ENCODE measurements around the gene CAMK1D.

CAMK1D gene

DNA sequence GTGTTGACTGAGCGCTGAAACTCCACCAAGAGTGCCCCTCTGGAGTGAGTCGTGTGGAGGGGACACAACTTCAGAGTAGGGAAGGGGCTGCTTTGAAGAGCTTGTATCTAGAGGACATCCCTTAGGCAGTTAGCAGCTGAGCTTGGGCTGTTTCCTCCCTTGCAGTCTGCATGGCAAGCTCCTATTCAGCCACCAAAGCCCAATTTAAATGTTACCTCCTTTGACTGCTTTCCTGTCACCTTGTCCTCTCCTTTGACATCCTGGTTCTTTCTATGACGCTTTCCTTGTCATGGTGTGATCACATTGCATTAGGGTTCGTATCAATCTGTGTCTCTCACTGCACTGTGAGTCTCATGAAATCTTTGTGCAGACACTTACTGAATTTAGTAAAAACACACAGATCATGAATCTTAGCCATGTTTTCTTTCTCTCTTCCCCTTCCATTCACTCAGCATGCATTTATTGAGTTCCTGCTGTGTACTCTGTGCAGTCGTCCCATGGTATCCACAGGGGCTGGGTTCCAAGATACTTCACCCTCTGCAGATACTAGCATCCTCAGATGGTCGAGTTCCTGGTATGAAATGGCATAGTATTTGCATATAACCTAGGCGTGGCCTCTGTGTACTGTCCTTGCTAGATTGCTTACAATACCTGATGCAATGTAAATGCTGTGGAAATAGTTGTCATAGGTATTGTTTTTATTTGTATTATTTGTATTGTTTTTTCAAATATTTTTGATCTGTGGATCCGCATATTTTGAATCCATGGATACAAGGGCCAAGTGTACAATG lies 423.6 kb downstream of the CAMK1D start:
- no peak for DNase-seq (ENCODE audit: low read depth)
- TF ChIP-seq CTCF (IDR thresholded peaks at IDR 0.05; ENCODE audit: low read depth, low read length, missing control alignments) = no peak
- no peak overlapping the region for H3K4me3 ChIP-seq (ENCODE audit: low read depth, low read length)
- in situ Hi-C loops (cut with HindIII; ENCODE audit: low sequenced_read_pairs) = no loop called here

DNA sequence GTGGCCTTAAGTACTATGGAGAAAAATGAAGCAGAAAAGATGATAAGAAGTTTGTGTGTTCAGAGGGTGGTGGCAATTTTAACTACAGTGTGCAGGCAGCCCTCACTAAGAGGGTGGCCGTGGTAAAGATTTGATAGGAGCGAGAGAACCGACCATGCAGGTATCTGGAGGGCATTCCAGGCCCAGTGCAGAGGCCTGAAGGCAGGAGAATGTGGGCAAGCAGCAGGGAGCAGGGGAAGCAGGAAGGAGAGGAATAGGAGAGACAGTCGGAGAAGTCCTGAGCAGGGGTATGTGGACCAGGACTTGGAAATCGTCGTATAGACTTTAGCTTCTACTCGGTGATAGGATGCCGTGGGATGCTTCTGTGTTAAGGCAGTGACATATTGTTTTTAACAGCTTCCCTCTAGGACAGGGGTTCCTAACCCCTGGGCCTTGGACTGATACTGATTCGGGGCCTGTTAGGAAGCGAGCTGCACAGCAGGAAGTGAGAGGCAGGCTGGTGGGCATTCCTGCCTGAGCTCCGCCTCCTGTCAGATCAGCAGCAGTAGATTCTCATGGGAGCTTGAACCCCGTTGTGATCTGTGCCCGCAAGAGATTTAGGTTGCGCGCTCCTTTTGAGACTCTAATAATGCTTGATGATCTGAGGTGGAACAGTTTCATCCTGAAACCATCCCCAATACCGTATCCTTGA lies 425.0 kb downstream of the CAMK1D start:
- no peak for DNase-seq (ENCODE audit: low read depth)
- in situ Hi-C loops (cut with HindIII; ENCODE audit: low sequenced_read_pairs) = no loop called here

GRCh38 chr10:12777840-12778585 lies 428.7 kb downstream of the CAMK1D start:
- DNase-seq (ENCODE audit: low read depth) = no peak
- in situ Hi-C loops (cut with HindIII; ENCODE audit: low sequenced_read_pairs) = no loop called here
- H3K4me3 ChIP-seq (ENCODE audit: low read depth, low read length) = no peak overlapping the region
- no peak for TF ChIP-seq CTCF (IDR thresholded peaks at IDR 0.05; ENCODE audit: low read depth, low read length, missing control alignments)

More for the DNA sequence above, 425.0 kb downstream of the CAMK1D start:
- TF ChIP-seq CTCF (IDR thresholded peaks at IDR 0.05; ENCODE audit: low read depth, low read length, missing control alignments) = no peak
- H3K4me3 ChIP-seq (ENCODE audit: low read depth, low read length) = no peak overlapping the region

GRCh38 chr10:12780634-12781601 lies 431.6 kb downstream of the CAMK1D start:
- no peak for TF ChIP-seq CTCF (IDR thresholded peaks at IDR 0.05; ENCODE audit: low read depth, low read length, missing control alignments)
- H3K4me3 ChIP-seq (ENCODE audit: low read depth, low read length) = no peak overlapping the region
- DNase-seq (ENCODE audit: low read depth) = peak; percentile 35
- in situ Hi-C loops (cut with HindIII; ENCODE audit: low sequenced_read_pairs) = no loop called here

DNA sequence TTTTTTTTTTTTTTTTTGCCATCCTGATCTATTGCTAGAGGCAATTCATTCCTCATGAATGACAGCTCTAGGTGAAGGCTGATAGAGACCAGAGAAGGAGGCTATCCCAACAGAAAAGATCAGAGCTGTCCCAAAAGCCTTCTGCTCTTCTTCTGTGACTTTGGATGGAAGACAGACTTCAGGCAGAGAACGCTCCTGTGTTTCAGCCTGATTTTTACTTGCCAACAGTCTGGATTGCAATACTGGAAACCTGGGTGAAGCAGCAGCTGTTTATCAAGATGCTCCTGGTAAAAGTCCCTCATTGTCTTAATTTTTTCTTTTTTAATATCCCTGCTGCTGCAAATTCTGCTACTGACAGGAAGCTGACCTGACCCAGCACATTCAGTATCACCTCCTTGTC lies 432.6 kb downstream of the CAMK1D start:
- no peak overlapping the region for H3K4me3 ChIP-seq (ENCODE audit: low read depth, low read length)
- in situ Hi-C loops (cut with HindIII; ENCODE audit: low sequenced_read_pairs) = no loop called here
- DNase-seq (ENCODE audit: low read depth) = no peak
- TF ChIP-seq CTCF (IDR thresholded peaks at IDR 0.05; ENCODE audit: low read depth, low read length, missing control alignments) = no peak

All from astrocyte of the cerebellum (primary cell).